Suprapubic skin (tissue), 4 donors: ENCODE results near the gene MRPS35.

Source experiments
- EP300 ChIP-seq: sonication (generic); formaldehyde crosslinking; IDR thresholded peaks from one replicate; pipeline ENCODE4 v1.6.1; 2017; ENCODE audit warnings: antibody characterized with exemption
- POLR2A ChIP-seq, 2 donors: fragments of 450-650 bp; IDR thresholded peaks; one replicate each; pipeline ENCODE4 v1.6.1; 2017; ENCODE audit warnings: antibody characterized with exemption in 2 of 2, mild to moderate bottlenecking in 2 of 2, moderate library complexity in 2 of 2
- POLR2AphosphoS5 ChIP-seq, 3 donors: sonication (generic); formaldehyde crosslinking; IDR thresholded peaks; one replicate each; pipeline ENCODE4 v1.6.1; 2017; ENCODE audit warnings: antibody characterized with exemption in 3 of 3
- TF ChIP-seq, protein P1 (sequence below), 2 donors: fragments of 200-600 bp in 1 of 2; fragments of 450-650 bp in 1 of 2; sonication (generic) in 1 of 2; IDR thresholded peaks; one replicate each; pipeline ENCODE4 v1.5.1; 2016 to 2019; ENCODE audit warnings: antibody characterized with exemption in 2 of 2, mild to moderate bottlenecking in 1 of 2, moderate library complexity in 1 of 2

DNA sequence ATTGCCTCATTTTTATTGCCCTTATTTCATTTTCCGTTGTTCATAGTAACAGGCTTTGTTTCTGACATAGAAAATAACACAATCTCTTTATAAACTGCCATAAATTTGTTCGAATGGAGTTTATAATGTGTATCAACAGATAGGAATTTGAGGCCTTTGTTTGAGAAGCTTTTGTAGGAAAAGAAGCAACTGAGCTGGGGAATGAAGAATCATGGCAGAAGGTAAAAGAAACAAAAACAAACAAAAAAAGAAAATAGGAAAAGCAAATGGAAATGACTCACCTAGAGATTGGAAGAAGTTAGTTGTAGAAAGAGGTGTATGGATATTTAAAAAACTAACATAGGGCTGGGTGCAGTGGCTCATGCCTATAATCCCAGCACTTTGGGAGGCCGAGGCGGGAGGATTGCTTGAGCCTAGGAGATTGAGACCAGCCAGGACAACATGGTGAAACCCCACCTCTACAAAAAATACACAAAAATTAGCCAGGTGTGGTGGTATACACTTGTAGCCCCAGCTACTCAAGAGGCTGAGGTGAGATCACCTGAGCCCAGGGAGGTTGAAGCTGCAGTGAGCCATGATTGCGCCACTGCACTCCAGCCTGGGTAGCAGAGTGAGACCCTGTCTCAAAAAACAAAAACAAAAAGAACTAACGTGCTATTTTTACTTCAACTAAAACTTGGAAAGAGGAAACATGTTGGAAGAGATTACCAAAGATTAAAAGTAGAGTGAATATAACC is 14.9 kb upstream of the MRPS35 start:
- TF ChIP-seq, protein P1, sequence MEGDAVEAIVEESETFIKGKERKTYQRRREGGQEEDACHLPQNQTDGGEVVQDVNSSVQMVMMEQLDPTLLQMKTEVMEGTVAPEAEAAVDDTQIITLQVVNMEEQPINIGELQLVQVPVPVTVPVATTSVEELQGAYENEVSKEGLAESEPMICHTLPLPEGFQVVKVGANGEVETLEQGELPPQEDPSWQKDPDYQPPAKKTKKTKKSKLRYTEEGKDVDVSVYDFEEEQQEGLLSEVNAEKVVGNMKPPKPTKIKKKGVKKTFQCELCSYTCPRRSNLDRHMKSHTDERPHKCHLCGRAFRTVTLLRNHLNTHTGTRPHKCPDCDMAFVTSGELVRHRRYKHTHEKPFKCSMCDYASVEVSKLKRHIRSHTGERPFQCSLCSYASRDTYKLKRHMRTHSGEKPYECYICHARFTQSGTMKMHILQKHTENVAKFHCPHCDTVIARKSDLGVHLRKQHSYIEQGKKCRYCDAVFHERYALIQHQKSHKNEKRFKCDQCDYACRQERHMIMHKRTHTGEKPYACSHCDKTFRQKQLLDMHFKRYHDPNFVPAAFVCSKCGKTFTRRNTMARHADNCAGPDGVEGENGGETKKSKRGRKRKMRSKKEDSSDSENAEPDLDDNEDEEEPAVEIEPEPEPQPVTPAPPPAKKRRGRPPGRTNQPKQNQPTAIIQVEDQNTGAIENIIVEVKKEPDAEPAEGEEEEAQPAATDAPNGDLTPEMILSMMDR (IDR thresholded peaks at IDR 0.05), result no peak
- TF ChIP-seq POLR2A (IDR thresholded peaks at IDR 0.05) (no peak), EP300 (no peak), POLR2AphosphoS5 (IDR thresholded peaks at IDR 0.05) (no peak)
